SK-N-SH treated with all-trans-retinoic acid at 6 μM for 48 hours (cell line): ENCODE data around the gene CEP63.

Experiments used
- ATAC-seq: fragments of 200-7000 bp; cut with Tn5 transposase; 3 replicates; pipeline ENCODE4 v1.9.1; 2020; ENCODE audit warnings: mild to moderate bottlenecking, moderate library complexity
- ARNTL ChIP-seq: fragments of 450-650 bp; formaldehyde crosslinking; IDR thresholded peaks from 2 replicates; pipeline ENCODE4 v1.5.0; 2020; ENCODE audit warnings: low read depth, mild to moderate bottlenecking, moderate library complexity, borderline replicate concordance
- BACH2 ChIP-seq: fragments of 250-450 bp; sonication (Bioruptor Pico); IDR thresholded peaks from 2 replicates; pipeline ENCODE4 v1.9.0; 2021; ENCODE audit warnings: mild to moderate bottlenecking, borderline replicate concordance
- CREB5 ChIP-seq: fragments of 250-450 bp; sonication (Bioruptor Pico); IDR thresholded peaks from 2 replicates; pipeline ENCODE4 v1.5.1; 2020; ENCODE audit warnings: low read depth, mild to moderate bottlenecking, moderate library complexity
- CSDC2 ChIP-seq: fragments of 250-450 bp; sonication (Bioruptor Pico); IDR thresholded peaks from 2 replicates; pipeline ENCODE4 v1.5.0; 2020; ENCODE audit warnings: mild to moderate bottlenecking, moderate library complexity
- CSRNP3 ChIP-seq: fragments of 250-450 bp; sonication (Bioruptor Pico); IDR thresholded peaks from 2 replicates; pipeline ENCODE4 v1.5.1; 2021; ENCODE audit warnings: mild to moderate bottlenecking, moderate library complexity
- ESRRG ChIP-seq: fragments of 250-450 bp; sonication (Bioruptor Pico); IDR thresholded peaks from 2 replicates; pipeline ENCODE4 v1.6.1; 2021; ENCODE audit warnings: mild to moderate bottlenecking
- GLIS3 ChIP-seq: fragments of 250-450 bp; sonication (Bioruptor Pico); IDR thresholded peaks from 2 replicates; pipeline ENCODE4 v1.5.0; 2020; ENCODE audit warnings: mild to moderate bottlenecking, moderate library complexity
- ISL1 ChIP-seq: fragments of 250-450 bp; sonication (Bioruptor Pico); IDR thresholded peaks from 2 replicates; pipeline ENCODE4 v2.1.2; 2022; ENCODE audit warnings: mild to moderate bottlenecking, moderate library complexity
- OSR1 ChIP-seq: fragments of 250-450 bp; sonication (Bioruptor Pico); IDR thresholded peaks from 2 replicates; pipeline ENCODE4 v1.8.0; 2022; ENCODE audit warnings: moderate library complexity, mild to moderate bottlenecking, inconsistent platforms
- PPARA ChIP-seq: fragments of 250-450 bp; sonication (Bioruptor Pico); IDR thresholded peaks from 2 replicates; pipeline ENCODE4 v1.5.0; 2020; ENCODE audit warnings: mild to moderate bottlenecking, borderline replicate concordance
- SNAI2 ChIP-seq: fragments of 250-450 bp; sonication (Bioruptor Pico); IDR thresholded peaks from 2 replicates; pipeline ENCODE4 v1.5.0; 2020; ENCODE audit warnings: mild to moderate bottlenecking, moderate library complexity
- TCF4 ChIP-seq: fragments of 250-450 bp; sonication (Bioruptor Pico); IDR thresholded peaks from 2 replicates; pipeline ENCODE4 v1.8.0; 2021; ENCODE audit warnings: mild to moderate bottlenecking, moderate library complexity, borderline replicate concordance
- TOX ChIP-seq: fragments of 250-450 bp; sonication (Bioruptor Pico); IDR thresholded peaks from 2 replicates; pipeline ENCODE4 v1.8.0; 2021; ENCODE audit warnings: mild to moderate bottlenecking, moderate library complexity, borderline replicate concordance
- TSHZ2 ChIP-seq: fragments of 250-450 bp; sonication (Bioruptor Pico); IDR thresholded peaks from 2 replicates; pipeline ENCODE4 v1.5.0; 2020; ENCODE audit warnings: mild to moderate bottlenecking, moderate library complexity
- ZC3H10 ChIP-seq: fragments of 250-450 bp; sonication (Bioruptor Pico); IDR thresholded peaks from 2 replicates; pipeline ENCODE4 v1.5.1; 2021; ENCODE audit warnings: mild to moderate bottlenecking, moderate library complexity
- ZFP3 ChIP-seq: fragments of 250-450 bp; sonication (Bioruptor Pico); IDR thresholded peaks from 2 replicates; pipeline ENCODE4 v1.5.0; 2020; ENCODE audit warnings: mild to moderate bottlenecking, moderate library complexity
- ZFP30 ChIP-seq: fragments of 450-650 bp; formaldehyde crosslinking; IDR thresholded peaks from 2 replicates; pipeline ENCODE4 v1.5.0; 2022; ENCODE audit warnings: mild to moderate bottlenecking, moderate library complexity
- ZNF8 ChIP-seq: fragments of 450-650 bp; formaldehyde crosslinking; IDR thresholded peaks from 2 replicates; pipeline ENCODE4 v1.5.0; 2020; ENCODE audit warnings: mild to moderate bottlenecking, moderate library complexity
- TF ChIP-seq, protein P1 (sequence below): fragments of 250-450 bp; sonication (Bioruptor Pico); IDR thresholded peaks from 2 replicates; pipeline ENCODE4 v1.8.0; 2020; ENCODE audit warnings: mild to moderate bottlenecking, moderate library complexity, borderline replicate concordance
- TF ChIP-seq, protein P2 (sequence below): fragments of 250-450 bp; sonication (Bioruptor Pico); IDR thresholded peaks from 2 replicates; pipeline ENCODE4 v1.8.0; 2021; ENCODE audit warnings: low read depth, mild to moderate bottlenecking, moderate library complexity, borderline replicate concordance

CEP63 gene

DNA sequence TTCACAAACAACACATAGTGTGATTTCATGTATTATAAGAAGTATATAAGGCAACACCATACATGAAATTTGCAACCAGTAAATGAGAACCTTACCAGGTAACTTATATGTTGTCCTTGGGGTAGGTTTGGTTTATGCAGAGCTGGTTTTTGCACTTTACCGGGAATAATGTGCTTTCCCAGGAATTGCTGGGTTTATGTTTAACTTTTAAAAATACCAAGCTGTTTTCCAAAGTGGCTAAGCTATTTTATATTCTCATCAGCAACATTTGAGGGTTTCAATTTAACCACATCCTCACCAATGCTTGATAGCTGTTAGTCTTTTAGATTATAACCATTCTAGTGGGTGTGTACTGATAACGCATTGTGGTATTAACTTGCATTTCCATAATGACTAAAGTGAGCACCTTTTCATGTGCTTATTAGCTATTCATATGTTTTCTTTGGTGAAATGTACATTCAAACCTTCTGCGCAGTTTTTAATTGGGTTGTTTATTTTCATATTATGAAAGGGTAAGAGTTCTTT lies 93.3 kb downstream of the CEP63 start:
- TF ChIP-seq TOX (no peak), ZNF8 (no peak)
- TF ChIP-seq, protein P1, sequence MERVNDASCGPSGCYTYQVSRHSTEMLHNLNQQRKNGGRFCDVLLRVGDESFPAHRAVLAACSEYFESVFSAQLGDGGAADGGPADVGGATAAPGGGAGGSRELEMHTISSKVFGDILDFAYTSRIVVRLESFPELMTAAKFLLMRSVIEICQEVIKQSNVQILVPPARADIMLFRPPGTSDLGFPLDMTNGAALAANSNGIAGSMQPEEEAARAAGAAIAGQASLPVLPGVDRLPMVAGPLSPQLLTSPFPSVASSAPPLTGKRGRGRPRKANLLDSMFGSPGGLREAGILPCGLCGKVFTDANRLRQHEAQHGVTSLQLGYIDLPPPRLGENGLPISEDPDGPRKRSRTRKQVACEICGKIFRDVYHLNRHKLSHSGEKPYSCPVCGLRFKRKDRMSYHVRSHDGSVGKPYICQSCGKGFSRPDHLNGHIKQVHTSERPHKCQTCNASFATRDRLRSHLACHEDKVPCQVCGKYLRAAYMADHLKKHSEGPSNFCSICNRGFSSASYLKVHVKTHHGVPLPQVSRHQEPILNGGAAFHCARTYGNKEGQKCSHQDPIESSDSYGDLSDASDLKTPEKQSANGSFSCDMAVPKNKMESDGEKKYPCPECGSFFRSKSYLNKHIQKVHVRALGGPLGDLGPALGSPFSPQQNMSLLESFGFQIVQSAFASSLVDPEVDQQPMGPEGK (CRISPR knock-in tag), result no peak
- no peak for ATAC-seq

GRCh38 chr3:134590766-134591165 lies 104.9 kb downstream of the CEP63 start:
- no peak for ATAC-seq
- no peak for TF ChIP-seq CSRNP3 (CRISPR knock-in tag)
- no peak for TF ChIP-seq GLIS3
- TF ChIP-seq ESRRG (CRISPR knock-in tag), result no peak
- TF ChIP-seq ZFP30, result no peak
- TF ChIP-seq SNAI2 (CRISPR knock-in tag), result no peak
- TF ChIP-seq ARNTL (CRISPR knock-in tag), result no peak
- no peak for TF ChIP-seq TCF4 (CRISPR knock-in tag)
- no peak for TF ChIP-seq TOX
- TF ChIP-seq PPARA (CRISPR knock-in tag), result no peak
- no peak for TF ChIP-seq CREB5
- TF ChIP-seq, protein P2, sequence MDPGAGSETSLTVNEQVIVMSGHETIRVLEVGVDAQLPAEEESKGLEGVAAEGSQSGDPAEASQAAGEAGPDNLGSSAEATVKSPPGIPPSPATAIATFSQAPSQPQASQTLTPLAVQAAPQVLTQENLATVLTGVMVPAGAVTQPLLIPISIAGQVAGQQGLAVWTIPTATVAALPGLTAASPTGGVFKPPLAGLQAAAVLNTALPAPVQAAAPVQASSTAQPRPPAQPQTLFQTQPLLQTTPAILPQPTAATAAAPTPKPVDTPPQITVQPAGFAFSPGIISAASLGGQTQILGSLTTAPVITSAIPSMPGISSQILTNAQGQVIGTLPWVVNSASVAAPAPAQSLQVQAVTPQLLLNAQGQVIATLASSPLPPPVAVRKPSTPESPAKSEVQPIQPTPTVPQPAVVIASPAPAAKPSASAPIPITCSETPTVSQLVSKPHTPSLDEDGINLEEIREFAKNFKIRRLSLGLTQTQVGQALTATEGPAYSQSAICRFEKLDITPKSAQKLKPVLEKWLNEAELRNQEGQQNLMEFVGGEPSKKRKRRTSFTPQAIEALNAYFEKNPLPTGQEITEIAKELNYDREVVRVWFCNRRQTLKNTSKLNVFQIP (CRISPR knock-in tag), result no peak
- TF ChIP-seq ISL1, result no peak
- TF ChIP-seq ZFP3, result no peak
- TF ChIP-seq, protein P1 (CRISPR knock-in tag), result no peak
- no peak for TF ChIP-seq BACH2 (CRISPR knock-in tag)
- no peak for TF ChIP-seq ZNF8
- no peak for TF ChIP-seq ZC3H10 (CRISPR knock-in tag)
- TF ChIP-seq TSHZ2 (CRISPR knock-in tag), result no peak
- no peak for TF ChIP-seq CSDC2 (CRISPR knock-in tag)
- no peak for TF ChIP-seq OSR1
- TF ChIP-seq, all 23 proteins: peak for 0

- no peak for ATAC-seq
- TF ChIP-seq TCF4 (CRISPR knock-in tag), result no peak
- TF ChIP-seq ZFP3, result no peak
- no peak for TF ChIP-seq TSHZ2 (CRISPR knock-in tag)
- no peak for TF ChIP-seq ZNF8
- TF ChIP-seq ISL1, result no peak
- TF ChIP-seq, protein P1 (CRISPR knock-in tag), result no peak
- TF ChIP-seq SNAI2 (CRISPR knock-in tag), result no peak
- no peak for TF ChIP-seq ZFP30
- TF ChIP-seq ESRRG (CRISPR knock-in tag), result no peak
These were observed 106.9 kb downstream of the CEP63 start for GRCh38 chr3:134592806-134593205.
